Motor neuron (in vitro differentiated cells): ENCODE data around the gene SH2D3C. TPM values are rescaled to one million over a fixed set of nuclear protein-coding genes. Genes with fewer than 3 reads are reported as not detected.
"Not testable (repeated sequence)": the region's sequence is repeated elsewhere in the genome, so short reads cannot be mapped to it uniquely, and the experiment has no call there.

ENCODE experiments used
- ATAC-seq, 8 experiments: fragments of 200-7000 bp; cut with Tn5 transposase; replicated peaks in 6 of 8; 2 replicates each; pipeline ENCODE4 v1.8.0; 2021; ENCODE audit warnings: mild to moderate bottlenecking in 8 of 8, moderate library complexity in 8 of 8
- H3K27ac ChIP-seq, 2 donors: fragments of 250-450 bp; sonication (Bioruptor Pico); 2 replicates each; pipeline ENCODE4 v1.9.0; 2021; ENCODE audit warnings: antibody characterized with exemption in 2 of 2, mild to moderate bottlenecking in 2 of 2, moderate library complexity in 1 of 2
- H3K4me1 ChIP-seq, 2 donors: fragments of 250-450 bp; sonication (Bioruptor Pico); replicated peaks in 1 of 2; 2 replicates each; pipeline ENCODE4 v1.6.1; 2021; ENCODE audit warnings: antibody characterized with exemption in 2 of 2, mild to moderate bottlenecking in 2 of 2, moderate library complexity in 1 of 2
- H3K4me3 ChIP-seq, 5 donors: fragments of 250-450 bp; sonication (Bioruptor Pico); 2 replicates each; pipeline ENCODE4 v1.9.0; 2021; ENCODE audit warnings: antibody characterized with exemption in 5 of 5, mild to moderate bottlenecking in 5 of 5, moderate library complexity in 4 of 5
- WGBS, 10 experiments: fragments of 450-650 bp; shearing (Covaris generic); methylation state at CpG; one replicate each; pipeline ENCODE4 v1.0.0; 2022; 5-methylcytosine and 5-hydroxymethylcytosine counted together
- in situ Hi-C, 9 experiments: fragments of 400-800 bp; cut with MboI; loops; one replicate each; pipeline ENCODE4 v1.15.0; 2021; ENCODE audit warnings: low sequenced_read_pairs in 9 of 9, low pct_unique_long_range_greater_than_20kb in 2 of 9; ENCODE audit not compliant: unreplicated experiment in 9 of 9
- total RNA-seq, 8 experiments: library from RNA; unstranded; fragments of 300-600 nt; gene quantifications; 2 replicates each; pipeline versions ENCODE4 v1.2.3 to v1.2.4, GENCODE V29; 2022

SH2D3C gene
- total RNA-seq, 8 experiments from 2014 or later, result 0.14 to 12.5 (median 6.5) TPM

DNA sequence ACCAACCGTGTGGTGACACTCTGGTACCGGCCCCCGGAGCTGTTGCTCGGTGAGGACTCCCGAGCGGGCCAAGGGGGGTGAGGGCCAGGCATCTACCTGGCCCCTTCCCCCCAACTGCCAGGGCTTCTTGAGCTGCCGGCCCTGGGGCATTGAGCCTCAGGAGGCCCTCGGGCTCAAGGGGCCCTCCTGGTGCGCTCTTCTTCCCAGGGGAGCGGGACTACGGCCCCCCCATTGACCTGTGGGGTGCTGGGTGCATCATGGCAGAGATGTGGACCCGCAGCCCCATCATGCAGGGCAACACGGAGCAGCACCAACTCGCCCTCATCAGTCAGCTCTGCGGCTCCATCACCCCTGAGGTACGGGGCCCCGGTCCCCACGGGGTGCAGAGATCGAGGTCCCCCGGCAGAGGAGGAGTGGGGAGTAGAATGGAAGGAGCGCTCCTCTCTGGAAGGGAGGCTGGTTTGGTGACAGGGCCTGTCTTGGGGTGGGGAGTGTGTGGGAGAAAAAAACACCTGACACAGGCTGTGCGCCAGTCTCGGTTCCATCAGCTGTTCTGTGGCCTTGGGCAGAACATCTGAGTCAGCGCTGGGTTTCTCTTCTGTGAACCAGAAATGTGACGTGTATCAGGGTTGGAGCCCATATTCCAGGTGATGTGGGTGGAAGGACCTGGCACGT is 10.0 kb upstream of the SH2D3C start:
- no peak overlapping the region for H3K27ac ChIP-seq
- no peak overlapping the region for H3K4me3 ChIP-seq
- in situ Hi-C loops, result no loop called here
- no peak for ATAC-seq
- H3K4me1 ChIP-seq, result peaks cover 5 to 6% of the 10 kb centered on the region in 2 donors
- 60 to 100% (median 91%) methylated on average over 1 to 7 of the region's 26 CpGs; no CpG with 5 or more reads in 3 of the 10 experiments for WGBS, 10 experiments

DNA sequence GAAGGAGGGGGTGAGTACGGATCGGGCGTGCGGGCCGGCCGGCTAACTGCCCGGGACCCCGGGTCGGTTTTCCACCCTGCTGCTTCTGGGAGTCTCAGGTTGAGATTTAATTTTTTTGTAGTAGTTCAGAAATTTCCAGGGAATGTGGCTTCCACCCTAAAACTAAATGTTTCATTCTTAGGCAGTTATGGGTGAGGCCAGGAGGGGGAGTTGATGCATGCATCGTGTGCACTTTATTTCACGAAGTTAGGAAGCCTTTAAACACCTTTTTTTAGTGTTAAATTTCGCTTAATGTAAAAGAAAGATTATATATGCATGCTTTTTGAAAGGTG is 8.3 kb upstream of the SH2D3C start:
- no peak for ATAC-seq
- in situ Hi-C loops, result no loop called here

GRCh38 chr9:127785933-127786772 is 7.7 kb upstream of the SH2D3C start, which contains the start of gene CDK9:
Gene CDK9 (plus strand): TSS chr9:127786034. CDS start chr9:127786149, 115 bp downstream.
- in situ Hi-C loops, result no loop called here
- Histone ChIP-seq H3K4me1 (peaks cover 5 to 6% of the 10 kb centered on the region in 2 donors), H3K4me3 (peak within 1 kb of the TSS; percentile 70 to 99 (median 86)), H3K27ac (peak within 1 kb of the TSS; percentile 96 to 98)
- 0 to 3% (median 0%) methylated on average over 1 to 12 of the region's 75 CpGs; no CpG with 5 or more reads in 6 of the 10 experiments for WGBS, 10 experiments
- ATAC-seq, result peak; percentile 78 to 89 (median 82)

More for the DNA sequence above, 8.3 kb upstream of the SH2D3C start:
- Histone ChIP-seq H3K4me1 (peaks cover 5 to 6% of the 10 kb centered on the region in 2 donors), H3K4me3 (peak overlapping the region; percentile 70 to 99 (median 86)), H3K27ac (peak overlapping the region; percentile 96 to 98)
- 0 to 8% (median 0%) methylated on average over 1 to 12 of the region's 12 CpGs; no CpG with 5 or more reads in 2 of the 10 experiments for WGBS, 10 experiments

GRCh38 chr9:127785023-127785932 is 6.8 kb upstream of the SH2D3C start:
- in situ Hi-C loops, result no loop called here
- Histone ChIP-seq H3K27ac (peak overlapping the region; percentile 96 to 98), H3K4me3 (peak overlapping the region; percentile 70 to 99 (median 86)), H3K4me1 (peaks cover 5 to 6% of the 10 kb centered on the region in 2 donors)
- no CpG with 5 or more reads among the region's 123 CpGs for WGBS, 10 experiments
- ATAC-seq, result peak; percentile 49 to 68 (median 56)

DNA sequence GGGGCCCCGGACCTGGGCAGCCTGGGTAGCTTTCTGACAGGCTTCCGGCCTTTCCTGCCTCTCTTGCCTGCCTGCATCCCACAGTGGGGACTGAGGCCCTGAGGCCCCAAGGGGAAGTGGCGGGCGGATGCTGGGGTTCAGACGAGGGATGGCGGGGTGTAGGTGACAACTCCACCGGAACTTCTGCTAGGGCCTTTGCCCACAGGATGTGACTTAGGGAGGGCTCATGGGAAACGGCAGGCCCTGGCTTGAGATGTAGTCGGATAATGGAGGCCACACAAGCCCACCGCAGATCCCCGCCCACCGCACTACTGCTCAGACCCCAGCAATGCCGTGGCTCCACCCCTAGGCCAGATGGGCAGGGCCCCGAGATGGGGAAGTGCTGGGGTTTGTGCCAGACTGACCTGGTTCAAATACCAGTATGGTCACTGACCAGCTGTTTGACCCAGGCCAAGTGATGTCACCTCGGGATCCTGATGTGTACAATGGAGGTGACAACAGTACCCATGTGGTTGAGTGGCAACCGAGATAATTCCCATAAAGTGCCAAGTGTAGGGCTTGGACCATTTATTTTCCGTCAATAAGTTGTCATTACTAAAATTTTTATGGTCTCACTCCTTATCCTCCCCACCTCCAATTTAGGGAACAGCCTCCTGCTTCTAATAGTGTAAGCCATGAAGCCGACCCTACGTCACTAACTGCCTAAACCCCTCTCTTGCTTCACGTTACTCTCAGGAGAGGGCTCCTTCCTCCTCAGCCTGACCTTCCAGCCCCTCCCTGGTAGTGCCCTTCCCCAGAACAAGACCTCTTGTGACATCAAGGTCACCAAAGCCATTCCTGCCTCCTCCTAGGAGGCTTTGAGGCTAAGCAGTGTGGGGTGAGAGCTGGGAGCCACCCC is 4.9 kb upstream of the SH2D3C start:
- 20 to 100% (median 80%) methylated on average over 1 to 6 of the region's 20 CpGs; no CpG with 5 or more reads in 3 of the 10 experiments for WGBS, 10 experiments
- Histone ChIP-seq H3K4me3 (no peak overlapping the region), H3K4me1 (peaks cover 11 to 15% of the 10 kb centered on the region in 2 donors), H3K27ac (no peak overlapping the region)
- in situ Hi-C loops, result loop anchor here in 1 of 9 experiments (5.0 kb wide), 1 partner anchor 46 kb away; the partner anchor contains the start of gene TOR2A
- no peak for ATAC-seq

DNA sequence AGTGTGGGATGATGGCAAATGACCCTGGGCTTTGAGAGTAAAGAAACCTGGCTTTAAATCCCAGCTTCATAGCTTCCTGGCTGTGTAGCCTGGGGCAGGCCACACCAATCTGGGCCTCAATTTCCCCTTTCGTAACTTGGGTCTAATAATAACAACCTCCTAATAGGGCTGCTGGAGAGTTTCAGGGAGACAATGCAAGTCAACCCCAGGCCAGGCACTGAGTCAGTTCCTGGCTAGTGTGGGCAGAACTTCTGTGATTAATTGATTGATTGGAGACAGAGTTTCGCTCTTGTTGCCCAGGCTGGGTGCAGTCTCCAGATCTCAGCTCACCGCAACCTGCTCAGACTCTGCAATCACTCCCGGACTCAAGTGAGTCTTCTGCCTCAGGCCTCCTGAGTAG is 3.3 kb upstream of the SH2D3C start:
- WGBS, 10 experiments, result 67 to 100% (median 80%) methylated on average over 1 to 4 of the region's 4 CpGs; no CpG with 5 or more reads in 3 of the 10 experiments
- peaks cover 6 to 14% of the 10 kb centered on the region in 2 donors for H3K4me1 ChIP-seq
- H3K27ac ChIP-seq, result no peak overlapping the region
- H3K4me3 ChIP-seq, result no peak overlapping the region
- in situ Hi-C loops, result loop anchor here in 1 of 9 experiments (5.0 kb wide), 1 partner anchor 45 kb away; the partner anchor contains the start of gene TOR2A
- no peak for ATAC-seq

DNA sequence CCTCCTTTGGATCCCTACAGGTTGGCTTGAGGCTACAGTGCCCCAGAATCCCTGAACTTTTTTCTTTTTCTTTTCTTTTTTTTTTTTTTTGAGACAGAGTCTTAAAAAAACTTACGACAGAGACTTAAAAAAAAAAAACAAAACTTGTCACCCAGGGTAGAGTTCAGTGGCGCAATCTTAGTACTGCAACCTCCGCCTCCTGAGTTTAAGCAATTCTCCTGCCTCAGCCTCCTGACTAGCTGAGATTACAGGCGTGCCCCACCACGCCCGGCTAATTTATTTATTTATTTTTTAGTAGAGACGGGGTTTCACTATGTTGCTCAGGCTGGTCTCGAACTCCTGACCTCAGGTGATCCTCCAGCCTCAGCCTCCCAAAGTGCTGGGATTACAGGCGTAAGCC is 2.4 kb upstream of the SH2D3C start:
- not testable (repeated sequence) for H3K27ac ChIP-seq, H3K4me3 ChIP-seq, ATAC-seq
- WGBS, 10 experiments, result 60 to 100% (median 98%) methylated on average over 1 to 7 of the region's 9 CpGs
- peaks cover 11 to 21% of the 10 kb centered on the region in 2 donors for H3K4me1 ChIP-seq
- in situ Hi-C loops, result loop anchor here in 1 of 9 experiments (5.0 kb wide), 1 partner anchor 44 kb away; the partner anchor contains the start of gene TOR2A

- ATAC-seq, result no peak
- WGBS, 10 experiments, result 73 to 100% (median 77%) methylated on average over 2 to 9 of the region's 20 CpGs; no CpG with 5 or more reads in 3 of the 10 experiments
- Histone ChIP-seq H3K4me1 (peaks cover 11 to 23% of the 10 kb centered on the region in 2 donors), H3K4me3 (no peak overlapping the region), H3K27ac (no peak overlapping the region)
- in situ Hi-C loops, result loop anchor here in 1 of 9 experiments (5.0 kb wide), 1 partner anchor 43 kb away; the partner anchor contains the start of gene TOR2A
Observed at GRCh38 chr9:127780126-127780885, 1.8 kb upstream of the SH2D3C start.

DNA sequence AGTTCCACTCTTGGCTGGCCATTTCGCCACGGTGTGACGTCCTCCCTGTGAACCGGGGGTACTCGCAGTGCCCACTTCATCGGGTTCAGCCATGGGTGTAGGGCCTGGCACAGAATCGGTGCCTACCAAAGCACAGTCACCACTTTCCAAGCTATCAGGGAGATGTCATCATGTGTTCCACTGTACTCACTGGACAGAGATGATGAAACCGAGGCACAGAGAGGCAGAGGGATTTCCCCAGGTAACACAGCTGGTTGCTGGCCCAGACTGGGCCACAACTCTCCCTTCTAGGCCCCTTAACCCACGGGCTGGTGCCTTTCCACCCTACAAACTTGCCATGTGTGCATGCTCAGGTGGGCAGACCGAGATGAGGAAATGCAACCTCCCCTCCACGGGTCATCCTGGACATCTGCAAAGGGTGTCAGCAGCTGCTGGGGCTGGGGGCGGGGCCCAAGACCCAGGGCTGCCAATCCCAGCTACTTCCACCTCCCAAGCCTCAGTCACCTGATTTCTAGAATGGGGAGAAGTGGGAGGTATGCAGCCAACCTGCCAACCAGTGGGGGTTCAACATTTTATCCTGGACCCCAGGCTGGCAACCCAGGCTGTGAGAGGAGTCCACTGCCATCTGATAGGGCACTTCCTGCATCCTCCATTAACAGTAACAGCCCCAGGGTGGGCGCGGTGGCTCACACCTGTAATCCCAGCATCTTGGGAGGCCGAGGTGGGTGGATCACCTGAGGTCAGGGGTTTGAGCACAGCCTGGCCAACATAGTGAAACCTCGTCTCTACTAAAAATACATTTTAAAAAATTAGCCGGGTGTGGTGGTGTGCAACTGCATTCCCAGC is 893 bp upstream of the SH2D3C start:
- peak in 5 of 8 experiments; percentile 8 to 32 (median 11) for ATAC-seq
- Histone ChIP-seq H3K4me3 (no peak overlapping the region), H3K27ac (no peak overlapping the region), H3K4me1 (peaks cover 11 to 20% of the 10 kb centered on the region in 2 donors)
- in situ Hi-C loops, result no loop called here
- 20 to 93% (median 75%) methylated on average over 1 to 5 of the region's 17 CpGs; no CpG with 5 or more reads in 4 of the 10 experiments for WGBS, 10 experiments

DNA sequence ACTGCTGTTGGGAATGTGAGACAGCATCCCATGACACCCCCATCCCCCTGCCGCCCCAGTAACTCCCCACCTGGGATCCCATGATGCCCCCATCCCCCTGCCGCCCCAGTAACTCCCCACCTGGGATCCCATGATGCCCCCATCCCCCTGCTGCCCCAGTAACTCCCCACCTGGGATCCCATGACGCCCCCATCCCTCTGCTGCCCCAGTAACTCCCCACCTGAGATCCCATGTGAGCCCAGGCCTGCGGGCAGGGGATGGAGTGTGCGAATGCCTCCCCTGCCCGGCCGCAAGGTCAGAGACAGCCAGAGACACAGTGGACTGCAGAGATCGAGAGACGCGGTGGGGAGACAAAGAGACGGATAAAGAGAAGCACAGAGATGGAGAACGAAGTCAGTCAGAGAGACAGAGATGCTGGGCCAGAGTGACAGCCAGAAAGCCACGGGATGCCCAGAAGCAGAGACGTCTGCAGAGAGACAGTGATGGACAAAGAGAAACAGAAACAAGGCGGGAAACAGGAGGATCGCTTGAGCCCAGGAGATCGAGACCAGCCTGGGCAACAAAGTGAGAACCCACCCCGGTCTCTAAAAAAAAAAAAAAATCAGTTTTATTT is 992 bp downstream of the SH2D3C start:
- ATAC-seq, result no peak
- in situ Hi-C loops, result no loop called here
- Histone ChIP-seq H3K4me1 (peaks cover 11 to 20% of the 10 kb centered on the region in 2 donors), H3K27ac (no peak overlapping the region), H3K4me3 (no peak overlapping the region)
- 80 to 100% (median 90%) methylated on average over 1 to 8 of the region's 18 CpGs; no CpG with 5 or more reads in 4 of the 10 experiments for WGBS, 10 experiments
